Ovary (tissue), 3 donors: ENCODE data around the gene ARHGEF17.

Experiments
- CTCF ChIP-seq, 3 donors: fragments of 450-650 bp in 2 of 3; fragments of 200-600 bp in 1 of 3; IDR thresholded peaks; one replicate each; pipeline versions ENCODE4 v1.5.1 to v1.8.0; 2016 to 2022; ENCODE audit warnings: antibody characterized with exemption in 3 of 3, mild to moderate bottlenecking in 1 of 3
- EP300 ChIP-seq: sonication (generic); formaldehyde crosslinking; IDR thresholded peaks from one replicate; pipeline ENCODE4 v1.6.1; 2017; ENCODE audit warnings: antibody characterized with exemption
- donor health status: DM: no; HTN: no; CAD: no.

GRCh38 chr11:73314117-73314961 lies 6.3 kb downstream of the ARHGEF17 start:
- TF ChIP-seq EP300 (no peak), CTCF (IDR thresholded peaks at IDR 0.05) (no peak)
